Hepatocyte (in vitro differentiated cells): ENCODE data around the gene NUMA1. TPM values are rescaled to one million over a fixed set of nuclear protein-coding genes. Genes with fewer than 3 reads are reported as not detected.

Source experiments
- DNase-seq: peaks from one replicate; pipeline ENCODE4 v3.0.0-alpha.2; 2016; ENCODE audit warnings: low spot score
- H2AFZ ChIP-seq: fragments of 200-600 bp; sonication (generic); 2 replicates; pipeline ENCODE4 v1.6.0; 2016; ENCODE audit warnings: antibody characterized with exemption, mild to moderate bottlenecking
- H3K27ac ChIP-seq: fragments of 200-600 bp; sonication (generic); 2 replicates; pipeline ENCODE4 v1.5.1; 2016; ENCODE audit warnings: mild to moderate bottlenecking
- H3K27me3 ChIP-seq: fragments of 200-600 bp; sonication (generic); 2 replicates; pipeline ENCODE4 v1.6.1; 2016
- H3K36me3 ChIP-seq: fragments of 200-600 bp; sonication (generic); replicated peaks from 2 replicates; pipeline ENCODE4 v1.5.1; 2016; ENCODE audit warnings: low read depth; ENCODE audit not compliant: insufficient read depth
- H3K4me1 ChIP-seq: fragments of 200-600 bp; sonication (generic); 2 replicates; pipeline ENCODE4 v1.5.1; 2016; ENCODE audit warnings: mild to moderate bottlenecking, moderate library complexity; ENCODE audit not compliant: insufficient read depth
- H3K4me2 ChIP-seq: fragments of 200-600 bp; sonication (generic); 2 replicates; pipeline ENCODE4 v1.6.0; 2016
- H3K4me3 ChIP-seq: fragments of 200-600 bp; sonication (generic); 2 replicates; pipeline ENCODE4 v1.5.1; 2016; ENCODE audit warnings: mild to moderate bottlenecking
- H3K79me2 ChIP-seq: fragments of 200-600 bp; sonication (generic); 2 replicates; pipeline ENCODE4 v1.6.0; 2017; ENCODE audit warnings: mild to moderate bottlenecking
- H3K9me2 ChIP-seq: fragments of 200-600 bp; sonication (generic); replicated peaks from 2 replicates; pipeline ENCODE4 v1.6.0; 2017; ENCODE audit warnings: mild to moderate bottlenecking; ENCODE audit not compliant: insufficient read depth
- H3K9me3 ChIP-seq: fragments of 200-600 bp; sonication (generic); 2 replicates; pipeline ENCODE4 v1.5.1; 2016; ENCODE audit warnings: low read depth, mild to moderate bottlenecking
- H4K20me1 ChIP-seq: fragments of 200-600 bp; sonication (generic); 2 replicates; pipeline ENCODE4 v1.6.0; 2016; ENCODE audit warnings: mild to moderate bottlenecking; ENCODE audit not compliant: insufficient read depth, poor library complexity, severe bottlenecking
- EZH2 ChIP-seq: fragments of 200-600 bp; sonication (generic); IDR thresholded peaks from 2 replicates; pipeline ENCODE4 v1.6.1; 2016; ENCODE audit warnings: antibody characterized with exemption, mild to moderate bottlenecking, borderline replicate concordance
- EZH2phosphoT487 ChIP-seq: fragments of 200-600 bp; sonication (generic); IDR thresholded peaks from one replicate; pipeline ENCODE4 v1.6.1; 2018; ENCODE audit warnings: antibody characterized with exemption, mild to moderate bottlenecking, low read depth, moderate library complexity; ENCODE audit not compliant: unreplicated experiment, severe bottlenecking
- WGBS: methylation state at CpG from one replicate; pipeline ENCODE4 v1.1.6; 2016; ENCODE audit warnings: low lambda C conversion rate; ENCODE audit errors: missing lambda C conversion rate; 5-methylcytosine and 5-hydroxymethylcytosine counted together
- polyA plus RNA-seq: library from polyadenylated mRNA; unstranded; fragments of >200 nt; fragmentation: Nextera tagmentation; extraction: Ambion mirVana; gene quantifications from 2 replicates; pipeline ENCODE4 v1.2.1, GENCODE V29; 2016
- total RNA-seq: library from RNA; depleted of rRNA; stranded (reverse); fragments of >200 nt; gene quantifications from 2 replicates; pipeline ENCODE4 v1.2.3, GENCODE V29; 2014
- TF ChIP-seq, protein P1 (sequence below): fragments of 200-600 bp; sonication (generic); IDR thresholded peaks from 2 replicates; pipeline ENCODE4 v1.5.1; 2016; ENCODE audit warnings: antibody characterized with exemption, mild to moderate bottlenecking; ENCODE audit not compliant: poor library complexity

The NUMA1 gene
- total and polyA plus RNA-seq, 2 experiments from 2014 or later: 103 to 140 TPM

GRCh38 chr11:72120930-72121329 lies 40.6 kb upstream of the NUMA1 start:
- no peaks in the 10 kb centered on the region for H3K36me3 ChIP-seq
- no peak overlapping the region for H3K4me3 ChIP-seq
- H3K79me2 ChIP-seq: no peaks in the 10 kb centered on the region
- H4K20me1 ChIP-seq: no peaks in the 10 kb centered on the region
- TF ChIP-seq EZH2: no peak
- no peak for TF ChIP-seq EZH2phosphoT487
- TF ChIP-seq, protein P1, sequence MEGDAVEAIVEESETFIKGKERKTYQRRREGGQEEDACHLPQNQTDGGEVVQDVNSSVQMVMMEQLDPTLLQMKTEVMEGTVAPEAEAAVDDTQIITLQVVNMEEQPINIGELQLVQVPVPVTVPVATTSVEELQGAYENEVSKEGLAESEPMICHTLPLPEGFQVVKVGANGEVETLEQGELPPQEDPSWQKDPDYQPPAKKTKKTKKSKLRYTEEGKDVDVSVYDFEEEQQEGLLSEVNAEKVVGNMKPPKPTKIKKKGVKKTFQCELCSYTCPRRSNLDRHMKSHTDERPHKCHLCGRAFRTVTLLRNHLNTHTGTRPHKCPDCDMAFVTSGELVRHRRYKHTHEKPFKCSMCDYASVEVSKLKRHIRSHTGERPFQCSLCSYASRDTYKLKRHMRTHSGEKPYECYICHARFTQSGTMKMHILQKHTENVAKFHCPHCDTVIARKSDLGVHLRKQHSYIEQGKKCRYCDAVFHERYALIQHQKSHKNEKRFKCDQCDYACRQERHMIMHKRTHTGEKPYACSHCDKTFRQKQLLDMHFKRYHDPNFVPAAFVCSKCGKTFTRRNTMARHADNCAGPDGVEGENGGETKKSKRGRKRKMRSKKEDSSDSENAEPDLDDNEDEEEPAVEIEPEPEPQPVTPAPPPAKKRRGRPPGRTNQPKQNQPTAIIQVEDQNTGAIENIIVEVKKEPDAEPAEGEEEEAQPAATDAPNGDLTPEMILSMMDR: no peak
- no peak overlapping the region for H3K27ac ChIP-seq
- H3K4me1 ChIP-seq: peaks cover 4% of the 10 kb centered on the region
- H3K9me3 ChIP-seq: no peaks in the 10 kb centered on the region
- no peaks in the 10 kb centered on the region for H3K9me2 ChIP-seq
- no peak for DNase-seq
- 93% methylated on average over 2 of the region's 2 CpGs for WGBS
- H3K27me3 ChIP-seq: no peaks in the 10 kb centered on the region
- no peak overlapping the region for H2AFZ ChIP-seq
- no peak overlapping the region for H3K4me2 ChIP-seq

DNA sequence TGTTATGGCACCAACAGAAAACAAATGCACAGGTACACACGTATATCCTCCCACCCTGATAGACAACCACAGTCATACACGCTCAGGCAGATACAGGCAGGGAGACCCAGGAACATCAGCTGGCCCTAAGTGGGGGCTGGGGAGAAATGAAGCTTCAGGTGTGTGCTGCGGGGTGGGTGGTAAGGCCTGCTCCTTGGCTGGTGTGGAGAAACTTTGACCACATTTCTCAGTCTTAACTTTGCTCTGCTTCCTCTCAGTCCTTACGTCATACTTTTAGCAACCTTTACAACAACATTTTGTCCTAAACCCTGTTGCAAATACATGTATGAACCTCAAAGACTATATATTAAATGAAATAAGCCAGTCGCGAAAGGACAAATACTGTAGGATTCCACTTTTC lies 38.9 kb upstream of the NUMA1 start:
- H3K9me2 ChIP-seq: no peaks in the 10 kb centered on the region
- no peaks in the 10 kb centered on the region for H3K36me3 ChIP-seq
- no peak overlapping the region for H2AFZ ChIP-seq
- H3K4me1 ChIP-seq: peaks cover 4% of the 10 kb centered on the region
- H4K20me1 ChIP-seq: no peaks in the 10 kb centered on the region
- no peak overlapping the region for H3K4me3 ChIP-seq
- no peak overlapping the region for H3K4me2 ChIP-seq
- TF ChIP-seq EZH2phosphoT487 (no peak), EZH2 (no peak)
- TF ChIP-seq, protein P1: no peak
- no peak for DNase-seq
- H3K79me2 ChIP-seq: no peaks in the 10 kb centered on the region
- WGBS: 90% methylated on average over 6 of the region's 6 CpGs
- H3K27me3 ChIP-seq: no peaks in the 10 kb centered on the region
- H3K27ac ChIP-seq: no peak overlapping the region
- H3K9me3 ChIP-seq: no peaks in the 10 kb centered on the region

GRCh38 chr11:72116019-72116755 lies 35.8 kb upstream of the NUMA1 start:
- no peak overlapping the region for H2AFZ ChIP-seq
- H3K9me2 ChIP-seq: no peaks in the 10 kb centered on the region
- H3K27ac ChIP-seq: no peak overlapping the region
- no peaks in the 10 kb centered on the region for H3K79me2 ChIP-seq
- H3K4me3 ChIP-seq: no peak overlapping the region
- TF ChIP-seq, protein P1: no peak
- no peak for TF ChIP-seq EZH2
- no peak for TF ChIP-seq EZH2phosphoT487
- peaks cover 12% of the 10 kb centered on the region for H3K4me1 ChIP-seq
- no peaks in the 10 kb centered on the region for H3K9me3 ChIP-seq
- H3K36me3 ChIP-seq: no peaks in the 10 kb centered on the region
- no peak for DNase-seq
- no peaks in the 10 kb centered on the region for H4K20me1 ChIP-seq
- no peaks in the 10 kb centered on the region for H3K27me3 ChIP-seq
- WGBS: 88% methylated on average over 6 of the region's 6 CpGs
- H3K4me2 ChIP-seq: no peak overlapping the region
